OCI-LY1 (cell line): ENCODE data around the gene AR.

Experiments used
- H2AFZ ChIP-seq: fragments of 200-600 bp; sonication (generic), shearing (Covaris generic); 2 replicates; pipeline ENCODE4 v1.6.0; 2014; ENCODE audit warnings: antibody characterized with exemption, mild to moderate bottlenecking, low read length
- H3F3A ChIP-seq: fragments of 200-600 bp; sonication (generic), shearing (Covaris generic); 2 replicates; pipeline ENCODE4 v1.6.0; 2014; ENCODE audit warnings: mild to moderate bottlenecking, antibody characterized with exemption, low read length, moderate library complexity; ENCODE audit not compliant: insufficient read depth
- H3K27ac ChIP-seq: fragments of 200-600 bp; sonication (generic); 2 replicates; pipeline ENCODE4 v1.5.1; 2014; ENCODE audit warnings: low read length, mixed run types, mild to moderate bottlenecking, low read depth; ENCODE audit not compliant: poor library complexity, severe bottlenecking
- H3K27me3 ChIP-seq: fragments of 200-600 bp; sonication (generic); 2 replicates; pipeline ENCODE4 v1.6.0; 2014; ENCODE audit warnings: antibody characterized with exemption, mild to moderate bottlenecking, low read length, moderate library complexity; ENCODE audit not compliant: insufficient read depth
- H3K36me3 ChIP-seq: fragments of 200-600 bp; sonication (generic); 2 replicates; pipeline ENCODE4 v1.6.1; 2014; ENCODE audit warnings: mild to moderate bottlenecking, antibody characterized with exemption, low read length, moderate library complexity, mixed read lengths; ENCODE audit not compliant: insufficient read depth
- H3K4me1 ChIP-seq: fragments of 200-600 bp; sonication (generic); 2 replicates; pipeline ENCODE4 v1.5.1; 2014; ENCODE audit warnings: mild to moderate bottlenecking, low read length, moderate library complexity; ENCODE audit not compliant: insufficient read depth, severe bottlenecking
- H3K4me2 ChIP-seq: fragments of 200-600 bp; sonication (generic), shearing (Covaris generic); 2 replicates; pipeline ENCODE4 v1.6.1; 2014; ENCODE audit warnings: low read length
- H3K4me3 ChIP-seq: fragments of 200-600 bp; sonication (generic); 2 replicates; pipeline ENCODE4 v1.5.1; 2014; ENCODE audit warnings: low read length, low read depth, mild to moderate bottlenecking, mixed read lengths; ENCODE audit not compliant: poor library complexity, severe bottlenecking
- H3K79me2 ChIP-seq: fragments of 200-600 bp; shearing (Covaris generic); 2 replicates; pipeline ENCODE4 v1.6.1; 2016; ENCODE audit warnings: mixed run types, low read length, mixed read lengths; ENCODE audit not compliant: insufficient read depth
- H3K9ac ChIP-seq: fragments of 200-600 bp; sonication (generic), shearing (Covaris generic); 2 replicates; pipeline ENCODE4 v1.6.1; 2014; ENCODE audit warnings: mild to moderate bottlenecking, low read length, mixed read lengths
- H3K9me2 ChIP-seq: fragments of 200-600 bp; sonication (generic), shearing (Covaris generic); 2 replicates; pipeline ENCODE4 v1.6.1; 2014; ENCODE audit warnings: low read depth, mild to moderate bottlenecking, low read length, mixed read lengths
- H3K9me3 ChIP-seq: fragments of 200-600 bp; shearing (Covaris generic); 2 replicates; pipeline ENCODE4 v1.6.1; 2014; ENCODE audit warnings: low read length, mixed read lengths
- H4K20me1 ChIP-seq: fragments of 200-600 bp; sonication (generic), shearing (Covaris generic); 2 replicates; pipeline ENCODE4 v1.6.0; 2016; ENCODE audit warnings: mild to moderate bottlenecking, low read length; ENCODE audit not compliant: insufficient read depth
- EZH2 ChIP-seq: fragments of 200-600 bp; sonication (generic), shearing (Covaris generic); IDR thresholded peaks from 2 replicates; pipeline ENCODE4 v1.8.0; 2017; ENCODE audit warnings: borderline replicate concordance, mixed run types, mild to moderate bottlenecking, antibody characterized with exemption, low read length, moderate library complexity, mixed read lengths
- TF ChIP-seq, protein P1 (sequence below): fragments of 200-600 bp; sonication (generic), shearing (Covaris generic); IDR thresholded peaks from 2 replicates; pipeline ENCODE4 v1.5.1; 2017; ENCODE audit warnings: mild to moderate bottlenecking, antibody characterized with exemption, low read length, moderate library complexity, mixed read lengths

The AR gene

DNA sequence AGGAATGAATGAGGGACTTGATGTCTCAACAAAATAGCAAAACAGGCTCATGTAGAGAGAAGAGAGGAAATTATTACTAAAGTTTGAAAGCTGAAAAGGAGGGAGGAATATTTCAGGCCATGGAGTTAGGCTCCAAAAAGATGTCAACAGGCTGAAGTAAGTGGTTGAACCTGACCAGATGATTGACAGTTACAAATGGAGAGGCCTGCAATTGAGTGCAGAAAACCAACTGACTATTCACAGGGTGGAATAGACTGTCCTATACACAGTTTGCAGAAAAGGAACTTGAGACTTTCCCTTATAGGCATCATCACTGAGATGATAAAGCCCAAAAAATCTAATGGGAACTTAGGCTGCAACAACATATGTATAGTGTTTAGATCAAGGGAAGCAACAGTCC is 233.3 kb downstream of the AR start:
- TF ChIP-seq, protein P1, sequence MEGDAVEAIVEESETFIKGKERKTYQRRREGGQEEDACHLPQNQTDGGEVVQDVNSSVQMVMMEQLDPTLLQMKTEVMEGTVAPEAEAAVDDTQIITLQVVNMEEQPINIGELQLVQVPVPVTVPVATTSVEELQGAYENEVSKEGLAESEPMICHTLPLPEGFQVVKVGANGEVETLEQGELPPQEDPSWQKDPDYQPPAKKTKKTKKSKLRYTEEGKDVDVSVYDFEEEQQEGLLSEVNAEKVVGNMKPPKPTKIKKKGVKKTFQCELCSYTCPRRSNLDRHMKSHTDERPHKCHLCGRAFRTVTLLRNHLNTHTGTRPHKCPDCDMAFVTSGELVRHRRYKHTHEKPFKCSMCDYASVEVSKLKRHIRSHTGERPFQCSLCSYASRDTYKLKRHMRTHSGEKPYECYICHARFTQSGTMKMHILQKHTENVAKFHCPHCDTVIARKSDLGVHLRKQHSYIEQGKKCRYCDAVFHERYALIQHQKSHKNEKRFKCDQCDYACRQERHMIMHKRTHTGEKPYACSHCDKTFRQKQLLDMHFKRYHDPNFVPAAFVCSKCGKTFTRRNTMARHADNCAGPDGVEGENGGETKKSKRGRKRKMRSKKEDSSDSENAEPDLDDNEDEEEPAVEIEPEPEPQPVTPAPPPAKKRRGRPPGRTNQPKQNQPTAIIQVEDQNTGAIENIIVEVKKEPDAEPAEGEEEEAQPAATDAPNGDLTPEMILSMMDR, result no peak
- TF ChIP-seq EZH2, result no peak
- Histone ChIP-seq H3K4me3 (no peak overlapping the region), H2AFZ (no peak overlapping the region), H3F3A (no peaks in the 10 kb centered on the region), H3K9ac (no peak overlapping the region), H3K36me3 (no peaks in the 10 kb centered on the region), H3K79me2 (no peaks in the 10 kb centered on the region), H3K9me2 (no peaks in the 10 kb centered on the region), H4K20me1 (no peaks in the 10 kb centered on the region), H3K4me1 (no peaks in the 10 kb centered on the region), H3K27ac (no peak overlapping the region), H3K4me2 (no peak overlapping the region), H3K9me3 (no peaks in the 10 kb centered on the region), H3K27me3 (no peaks in the 10 kb centered on the region)

DNA sequence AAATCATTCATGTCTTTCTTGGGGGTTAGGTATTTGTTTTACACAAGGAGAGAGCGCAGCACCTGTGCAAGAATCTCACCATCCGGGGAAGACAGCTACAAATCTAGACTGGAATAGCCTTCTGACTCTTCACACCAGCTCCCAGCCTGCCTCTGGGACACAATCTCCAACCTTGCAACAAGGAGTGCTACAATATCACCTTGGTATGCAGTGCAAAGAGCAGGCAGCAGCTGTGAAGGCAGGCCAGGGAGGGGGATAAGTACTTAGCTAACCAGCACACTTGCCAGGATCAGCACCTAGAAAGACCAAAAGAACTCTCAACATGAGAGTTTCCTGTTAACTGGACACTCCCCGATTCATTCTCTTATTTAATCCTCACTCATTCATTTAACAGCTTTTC is 235.3 kb downstream of the AR start:
- Histone ChIP-seq H4K20me1 (no peaks in the 10 kb centered on the region), H3K4me2 (no peak overlapping the region), H2AFZ (no peak overlapping the region), H3K27me3 (no peaks in the 10 kb centered on the region), H3K9ac (no peak overlapping the region), H3K79me2 (no peaks in the 10 kb centered on the region), H3F3A (no peaks in the 10 kb centered on the region), H3K4me3 (no peak overlapping the region), H3K9me2 (no peaks in the 10 kb centered on the region), H3K27ac (no peak overlapping the region), H3K9me3 (no peaks in the 10 kb centered on the region), H3K4me1 (no peaks in the 10 kb centered on the region), H3K36me3 (no peaks in the 10 kb centered on the region)
- TF ChIP-seq, protein P1, result no peak
- TF ChIP-seq EZH2, result no peak
